ENCODE measurements around the gene PDX1. TPM values are rescaled to one million over a fixed set of nuclear protein-coding genes. Genes with fewer than 3 reads are reported as not detected.

PDX1 gene
- polyA plus RNA-seq, 3 donors, result not detected

GRCh38 chr13:27921421-27921960, 1.7 kb downstream of the PDX1 start:
- no peak for DNase-seq (ENCODE audit: extremely low read depth in 1 of 11, low read depth in 9 of 11, low spot score in 4 of 11)

- no peak for DNase-seq (ENCODE audit: extremely low read depth in 1 of 11, low read depth in 9 of 11, low spot score in 4 of 11)
Observed at GRCh38 chr13:27921961-27922882, 2.4 kb downstream of the PDX1 start.

- no peak for DNase-seq (ENCODE audit: extremely low read depth in 1 of 11, low read depth in 9 of 11, low spot score in 4 of 11)
Observed at GRCh38 chr13:27922883-27923612, 3.2 kb downstream of the PDX1 start.

- DNase-seq (ENCODE audit: extremely low read depth in 1 of 11, low read depth in 9 of 11, low spot score in 4 of 11), result no peak
Observed at GRCh38 chr13:27923794-27924528, 4.2 kb downstream of the PDX1 start.

GRCh38 chr13:27924529-27925141, 4.8 kb downstream of the PDX1 start:
- DNase-seq (ENCODE audit: extremely low read depth in 1 of 11, low read depth in 9 of 11, low spot score in 4 of 11), result no peak

GRCh38 chr13:27925220-27925991, 5.6 kb downstream of the PDX1 start:
- DNase-seq (ENCODE audit: extremely low read depth in 1 of 11, low read depth in 9 of 11, low spot score in 4 of 11), result no peak

GRCh38 chr13:27926644-27927434, 7.0 kb downstream of the PDX1 start:
- DNase-seq (ENCODE audit: extremely low read depth in 1 of 11, low read depth in 9 of 11, low spot score in 4 of 11), result no peak

GRCh38 chr13:27927444-27928352, 7.9 kb downstream of the PDX1 start:
- no peak for DNase-seq (ENCODE audit: extremely low read depth in 1 of 11, low read depth in 9 of 11, low spot score in 4 of 11)

- DNase-seq (ENCODE audit: extremely low read depth in 1 of 11, low read depth in 9 of 11, low spot score in 4 of 11), result no peak
Observed at GRCh38 chr13:27928353-27928804, 8.6 kb downstream of the PDX1 start.

GRCh38 chr13:27928805-27929753, 9.3 kb downstream of the PDX1 start:
- no peak for DNase-seq (ENCODE audit: extremely low read depth in 1 of 11, low read depth in 9 of 11, low spot score in 4 of 11)

- no peak for DNase-seq (ENCODE audit: extremely low read depth in 1 of 11, low read depth in 9 of 11, low spot score in 4 of 11)
Observed at GRCh38 chr13:27929868-27930267, 10.1 kb downstream of the PDX1 start.

- DNase-seq (ENCODE audit: extremely low read depth in 1 of 11, low read depth in 9 of 11, low spot score in 4 of 11), result no peak
Observed at GRCh38 chr13:27933118-27933517, 13.3 kb downstream of the PDX1 start.

- DNase-seq (ENCODE audit: extremely low read depth in 1 of 11, low read depth in 9 of 11, low spot score in 4 of 11), result no peak
Observed at GRCh38 chr13:27933580-27934328, 14.0 kb downstream of the PDX1 start.

- DNase-seq (ENCODE audit: extremely low read depth in 1 of 11, low read depth in 9 of 11, low spot score in 4 of 11), result no peak
Observed at GRCh38 chr13:27942972-27943371, 23.2 kb downstream of the PDX1 start.
